Measurements from ENCODE around the gene ATXN7L3.
"Not testable (repeated sequence)": the region's sequence is repeated elsewhere in the genome, so short reads cannot be mapped to it uniquely, and the experiment has no call there.

The ATXN7L3 gene, protein sequence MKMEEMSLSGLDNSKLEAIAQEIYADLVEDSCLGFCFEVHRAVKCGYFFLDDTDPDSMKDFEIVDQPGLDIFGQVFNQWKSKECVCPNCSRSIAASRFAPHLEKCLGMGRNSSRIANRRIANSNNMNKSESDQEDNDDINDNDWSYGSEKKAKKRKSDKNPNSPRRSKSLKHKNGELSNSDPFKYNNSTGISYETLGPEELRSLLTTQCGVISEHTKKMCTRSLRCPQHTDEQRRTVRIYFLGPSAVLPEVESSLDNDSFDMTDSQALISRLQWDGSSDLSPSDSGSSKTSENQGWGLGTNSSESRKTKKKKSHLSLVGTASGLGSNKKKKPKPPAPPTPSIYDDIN

DNA sequence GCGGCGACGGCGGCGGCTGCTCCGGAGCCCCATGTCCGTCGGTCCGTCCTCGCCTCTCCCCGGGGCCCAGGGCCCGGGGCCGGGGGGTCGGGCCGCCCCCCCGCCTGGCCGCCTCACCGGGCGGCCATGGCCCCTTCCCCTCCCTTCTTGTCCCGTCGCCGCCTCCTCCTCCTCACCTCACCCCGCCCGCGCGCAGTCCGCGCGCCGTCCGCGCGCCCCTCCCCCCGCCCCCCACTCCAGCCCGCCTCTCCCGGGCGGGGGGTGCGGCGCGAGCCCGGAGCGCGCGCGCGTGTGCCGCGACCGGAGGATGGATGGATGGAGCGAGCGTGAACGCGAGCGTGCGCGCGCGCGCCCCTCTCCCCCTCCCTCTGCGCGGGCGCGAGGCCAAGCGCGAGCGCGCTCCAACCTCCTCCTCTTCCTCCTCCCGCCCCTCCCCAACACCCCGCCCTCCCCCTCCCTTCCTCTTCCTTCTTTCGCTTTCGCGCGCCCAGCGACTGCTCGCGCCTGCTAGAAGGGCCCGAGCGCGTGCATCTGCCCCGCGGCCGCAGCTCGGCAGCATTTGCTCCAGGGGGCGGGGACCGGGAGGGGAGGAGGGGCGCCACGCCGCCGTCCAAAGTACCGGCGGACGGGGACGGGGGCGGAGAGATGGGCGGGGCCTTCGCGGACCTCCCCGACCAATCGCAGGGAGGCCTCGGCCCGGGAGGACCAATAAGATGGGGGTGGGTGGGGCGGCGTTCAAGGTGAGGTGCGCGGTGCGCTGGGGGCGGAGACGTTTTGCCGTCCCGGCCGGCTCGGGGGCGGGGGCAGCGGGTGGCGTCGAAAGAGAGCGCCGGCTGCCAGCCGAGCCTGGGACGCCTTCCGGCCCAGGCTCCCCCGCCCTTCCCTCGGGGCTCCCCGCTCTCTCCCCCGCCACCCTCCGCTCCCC, at the start of gene ATXN7L3:
Gene ATXN7L3, minus strand, starts transcription at position 332 of the 925 bp plus-strand sequence. CDS start 1,814 bp downstream, outside the sequence.
- DNase-seq (ENCODE audit: low spot score), result peak; percentile 99

DNA sequence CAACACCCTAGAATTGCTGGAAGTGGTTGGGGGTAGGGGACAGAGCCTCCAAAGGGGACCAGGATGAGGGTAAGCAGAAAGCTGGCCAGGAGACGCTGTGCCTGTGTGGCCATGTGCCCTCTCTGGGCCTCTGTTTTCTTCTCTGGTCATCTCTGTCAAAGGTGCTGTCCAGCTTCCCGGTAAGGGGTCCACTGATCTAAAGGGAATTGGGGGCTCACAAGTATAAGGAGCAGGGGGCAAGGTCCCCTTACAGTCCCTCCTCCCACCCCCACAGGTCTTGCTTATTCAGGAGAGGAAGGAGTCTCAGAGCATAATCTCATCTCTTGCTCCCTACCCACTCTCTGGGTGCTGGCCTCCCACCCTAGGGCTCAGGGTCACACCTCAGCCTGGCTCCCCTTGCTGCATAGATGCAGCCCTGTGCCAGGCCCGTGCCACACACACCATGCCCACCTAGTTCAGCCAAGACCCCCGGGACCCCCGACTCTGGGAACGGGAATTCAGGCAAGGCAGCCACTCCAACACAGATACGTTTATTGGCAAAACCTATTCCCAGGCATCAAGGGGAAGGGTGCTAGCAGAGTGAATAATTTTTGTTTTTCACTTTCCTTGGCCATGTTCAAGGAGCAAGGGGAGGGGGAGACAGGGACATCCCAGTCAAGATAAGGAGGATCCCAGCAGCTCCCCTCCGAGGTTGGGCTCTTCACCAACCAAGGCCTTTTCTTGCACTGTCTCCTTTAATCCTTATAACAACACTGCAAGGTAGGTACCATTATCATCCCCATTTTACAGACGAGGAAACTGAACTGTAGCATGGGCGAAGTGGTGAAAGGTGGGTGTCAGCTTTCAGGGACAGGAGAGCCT, 48.4 kb upstream of the ATXN7L3 start:
- DNase-seq (ENCODE audit: low spot score), result no peak

DNA sequence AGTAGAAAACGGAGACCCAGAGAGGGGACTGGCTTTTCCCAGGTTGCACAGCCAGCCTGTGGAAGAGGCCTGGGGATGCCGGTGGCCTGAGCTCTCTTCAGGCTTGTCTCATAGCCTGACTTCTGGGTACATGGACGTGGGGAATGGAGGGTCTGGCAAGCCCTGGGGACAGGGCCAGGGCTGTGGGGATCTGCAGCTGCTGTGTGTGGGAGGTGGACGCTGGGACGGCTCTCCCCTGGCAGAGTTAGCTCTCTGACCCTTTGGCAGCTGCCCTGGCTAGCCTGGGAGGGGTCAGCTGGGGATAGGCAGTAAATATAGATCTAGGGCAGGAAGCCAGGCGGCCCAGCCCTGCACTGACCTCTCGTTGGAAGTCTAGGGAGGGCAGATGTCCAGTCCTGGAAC, 47.8 kb upstream of the ATXN7L3 start:
- DNase-seq (ENCODE audit: low spot score), result no peak

DNA sequence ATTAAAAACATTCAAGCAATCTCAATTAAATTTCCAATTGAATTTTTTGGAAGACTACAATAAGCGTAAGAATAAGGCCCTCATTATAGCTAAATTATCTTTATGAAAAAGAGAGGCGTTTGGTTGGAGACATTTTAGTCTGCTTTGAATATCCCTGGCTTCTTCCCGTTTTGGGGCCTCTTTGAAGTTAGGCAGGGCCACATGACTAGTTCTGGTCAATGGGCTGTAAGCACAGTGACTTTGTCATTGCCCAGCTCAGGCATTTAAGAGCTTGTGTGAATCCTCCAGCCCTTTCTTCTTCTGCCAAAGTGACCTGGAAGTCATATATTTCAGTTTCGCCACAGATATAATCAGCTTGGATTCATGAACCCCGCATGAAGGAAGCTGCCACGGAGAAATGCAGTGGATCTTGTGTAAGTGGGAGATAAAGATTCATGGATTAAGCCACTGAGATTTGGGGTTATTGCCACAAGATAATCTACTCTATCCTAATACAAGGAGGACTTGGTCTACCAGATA, 41.5 kb upstream of the ATXN7L3 start:
- DNase-seq (ENCODE audit: low spot score), result no peak

DNA sequence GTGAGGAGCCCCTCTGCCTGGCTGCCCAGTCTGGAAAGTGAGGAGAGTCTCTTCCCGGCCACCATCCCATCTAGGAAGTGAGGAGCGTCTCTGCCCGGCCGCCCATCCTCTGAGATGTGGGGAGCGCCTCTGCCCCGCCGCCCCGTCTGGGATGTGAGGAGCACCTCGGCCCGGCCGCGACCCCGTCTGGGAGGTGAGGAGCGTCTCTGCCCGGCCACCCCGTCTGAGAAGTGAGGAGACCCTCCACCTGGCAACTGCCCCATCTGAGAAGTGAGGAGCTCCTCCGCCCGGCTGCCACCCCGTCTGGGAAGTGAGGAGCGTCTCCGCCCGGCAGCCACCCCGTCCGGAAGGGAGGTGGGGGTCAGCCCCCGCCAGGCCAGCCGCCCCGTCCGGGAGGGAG, 38.2 kb upstream of the ATXN7L3 start:
- not testable (repeated sequence) for DNase-seq (ENCODE audit: low spot score)

DNA sequence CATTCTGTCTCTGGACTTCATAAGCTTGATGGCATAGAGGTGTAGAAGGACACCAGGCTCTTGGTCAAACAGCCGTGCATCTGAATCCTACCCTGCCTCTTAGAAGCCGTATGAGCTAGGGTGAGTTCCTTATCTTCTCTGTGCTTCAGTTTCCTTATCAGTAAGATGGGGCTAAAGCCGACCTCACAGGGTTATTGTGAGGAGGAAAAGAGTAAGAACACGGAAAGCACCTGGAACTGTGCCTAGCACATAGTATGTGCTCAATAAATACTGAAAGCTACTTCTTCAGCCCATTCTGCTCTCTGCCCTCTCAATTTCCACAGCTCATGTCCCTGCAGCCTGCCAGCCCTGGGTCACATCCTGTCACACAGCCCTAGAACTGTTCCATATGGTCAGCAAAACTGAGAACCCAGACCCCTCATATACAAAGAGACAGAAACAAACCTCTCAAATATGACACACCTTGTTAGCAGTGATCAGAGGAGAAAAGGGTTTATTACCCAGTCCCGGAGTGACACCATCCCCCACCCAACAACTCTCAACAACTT, 36.8 kb upstream of the ATXN7L3 start:
- no peak for DNase-seq (ENCODE audit: low spot score)

DNA sequence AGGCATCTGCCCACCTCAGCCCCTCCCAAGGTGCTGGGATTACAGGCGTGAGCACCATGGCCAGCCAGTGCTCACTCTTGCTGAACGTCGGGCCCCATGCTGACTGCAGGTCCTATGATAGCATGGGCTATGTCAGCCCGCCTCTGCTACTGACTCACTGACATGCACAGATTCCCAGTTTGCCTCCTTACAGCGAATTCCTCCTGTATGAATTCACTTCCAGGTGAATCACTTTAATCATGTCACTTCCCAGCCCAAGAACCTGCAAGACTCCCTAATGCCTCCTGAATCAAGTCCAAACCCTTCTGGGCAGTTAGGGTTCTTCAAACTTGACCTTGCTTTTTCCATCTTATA, 35.9 kb upstream of the ATXN7L3 start:
- DNase-seq (ENCODE audit: low spot score), result no peak

DNA sequence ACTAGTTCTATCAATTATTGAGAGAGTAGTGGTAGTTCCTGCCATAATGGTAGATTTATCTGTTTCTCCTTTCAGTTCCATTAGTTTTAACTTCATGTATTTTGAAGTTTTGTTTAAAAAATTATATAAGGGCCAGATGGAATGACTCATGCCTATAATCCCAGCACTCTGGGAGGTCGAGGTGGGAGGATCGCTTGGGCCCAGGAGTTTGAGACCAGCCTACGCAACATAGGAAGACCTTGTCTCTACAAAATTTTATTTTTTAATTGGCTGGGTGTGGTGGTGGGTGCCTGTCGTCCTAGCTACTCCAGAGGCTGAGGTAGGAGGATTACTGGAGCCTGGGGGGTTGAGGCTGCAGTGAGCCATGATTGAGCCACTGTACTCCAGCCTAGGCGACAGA, 33.9 kb upstream of the ATXN7L3 start:
- DNase-seq (ENCODE audit: low spot score), result no peak

DNA sequence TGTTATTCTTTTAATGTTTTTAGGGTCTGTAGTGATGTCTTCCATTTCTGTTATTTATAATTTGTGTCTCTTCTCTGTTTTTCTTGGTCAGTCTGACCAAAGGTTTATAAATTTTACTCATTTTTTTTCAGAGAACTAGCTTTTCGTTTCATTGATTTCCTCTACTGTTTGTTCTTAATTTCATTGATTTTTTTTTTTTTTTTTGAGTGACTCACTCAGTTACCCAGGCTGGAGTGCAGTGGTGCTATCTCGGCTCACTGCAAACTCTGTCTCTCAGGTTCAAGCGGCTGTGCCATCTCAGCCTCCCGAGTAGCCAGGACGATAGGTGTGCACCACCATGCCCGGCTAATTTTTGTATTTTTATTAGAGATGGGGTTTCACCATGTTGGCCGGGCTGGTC, 32.4 kb upstream of the ATXN7L3 start:
- DNase-seq (ENCODE audit: low spot score), result no peak

DNA sequence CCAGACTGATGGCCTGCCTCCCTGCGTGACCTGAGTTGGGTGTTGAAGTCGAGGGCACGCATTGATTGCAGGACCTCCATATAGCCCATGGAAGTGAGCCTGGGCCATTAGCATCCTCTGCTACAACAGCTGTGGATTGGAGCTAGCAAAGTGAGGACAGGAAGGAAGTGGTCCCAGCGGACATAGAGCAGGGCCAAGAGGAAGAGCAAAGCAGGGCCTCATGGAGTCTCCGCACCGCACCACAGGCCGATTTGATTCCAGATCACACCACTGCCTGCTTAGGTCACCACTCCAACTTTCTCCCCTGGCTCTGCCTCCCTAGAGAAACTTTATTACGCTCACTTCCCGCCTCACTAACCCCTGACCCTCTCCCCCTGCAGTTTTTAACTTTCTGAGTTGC, 30.5 kb upstream of the ATXN7L3 start:
- DNase-seq (ENCODE audit: low spot score), result no peak

DNA sequence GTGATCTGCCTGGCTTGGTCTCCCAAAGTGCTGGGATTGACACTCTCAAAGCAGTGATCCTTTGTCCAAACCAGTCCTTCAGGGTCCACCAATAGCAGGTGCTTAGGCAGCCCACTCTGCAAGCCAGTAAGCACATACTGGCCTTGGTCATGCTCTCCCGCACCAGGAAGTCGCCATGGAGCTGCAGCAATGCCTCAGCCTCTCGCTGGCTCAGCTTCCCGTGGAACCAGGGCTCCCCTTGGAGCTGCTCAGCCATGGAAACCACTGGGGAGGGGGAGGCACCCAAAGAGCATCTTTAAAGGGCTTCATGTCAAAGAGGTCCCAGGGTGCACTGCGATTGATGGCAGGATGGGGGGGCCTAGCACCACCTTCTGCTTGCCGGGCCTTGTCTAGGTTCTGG, 29.4 kb upstream of the ATXN7L3 start:
- no peak for DNase-seq (ENCODE audit: low spot score)

DNA sequence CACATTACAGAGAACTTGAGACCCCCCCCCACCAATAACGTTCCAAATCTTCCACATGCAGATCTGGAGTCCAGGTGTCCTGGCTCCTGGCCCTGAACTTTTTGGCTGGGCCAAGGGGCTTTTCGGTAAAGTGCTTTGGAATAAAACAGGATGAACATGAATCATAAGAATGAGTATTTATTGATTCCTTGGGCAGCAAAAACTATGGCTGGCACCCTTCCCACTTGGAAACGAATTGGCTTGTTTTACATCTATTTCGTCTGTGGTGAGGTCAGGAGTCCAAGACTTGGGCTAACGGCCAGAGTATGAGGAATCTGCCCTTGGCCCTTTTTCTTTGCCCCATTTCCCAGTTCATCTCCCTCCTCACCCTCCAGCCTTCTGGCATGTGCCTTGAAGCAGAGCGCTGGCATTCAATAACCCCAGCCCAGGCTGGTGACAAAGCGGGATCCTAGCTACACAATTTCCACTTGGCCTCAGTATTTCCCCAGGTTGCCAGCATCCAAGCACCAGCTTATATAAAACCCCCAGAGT, 23.9 kb upstream of the ATXN7L3 start:
- peak; percentile 49 for DNase-seq (ENCODE audit: low spot score)

DNA sequence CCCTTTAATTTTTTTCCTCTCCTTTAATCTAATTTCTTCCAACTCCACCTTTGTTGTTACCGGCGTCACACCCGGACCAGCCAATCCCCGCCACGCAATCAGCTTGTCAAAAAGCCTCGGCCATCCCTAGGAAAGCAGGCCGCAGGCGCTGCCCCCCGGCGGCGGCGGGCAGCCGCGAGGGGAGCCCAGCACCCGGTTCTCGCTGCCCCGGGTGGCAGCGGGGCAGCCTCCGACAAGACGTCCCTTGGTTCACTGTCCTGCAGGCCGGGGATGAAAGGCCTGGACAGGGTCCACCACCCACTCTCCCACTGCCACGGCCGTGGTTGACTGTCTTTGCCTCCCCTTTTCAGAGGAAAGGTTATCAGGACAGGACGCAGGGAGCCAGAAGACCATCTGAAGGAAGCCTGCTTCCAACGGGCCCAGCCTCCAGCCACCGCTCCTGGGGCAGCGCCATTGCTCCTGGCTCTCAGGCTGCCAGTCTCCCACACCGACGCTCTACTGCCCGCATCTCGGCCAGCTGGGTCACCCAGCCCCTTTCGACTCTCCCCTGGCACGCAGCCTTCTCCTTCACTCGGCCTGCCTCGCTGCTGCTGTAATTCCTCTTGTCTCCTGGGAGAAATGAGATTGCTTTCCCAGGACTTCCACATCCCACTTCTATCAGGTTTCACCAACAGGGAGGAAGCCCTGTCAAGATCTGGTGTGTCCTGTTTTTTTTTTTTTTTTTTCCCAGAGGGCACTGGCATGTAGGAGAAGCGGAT, 22.6 kb upstream of the ATXN7L3 start:
- peak; percentile 82 for DNase-seq (ENCODE audit: low spot score)

DNA sequence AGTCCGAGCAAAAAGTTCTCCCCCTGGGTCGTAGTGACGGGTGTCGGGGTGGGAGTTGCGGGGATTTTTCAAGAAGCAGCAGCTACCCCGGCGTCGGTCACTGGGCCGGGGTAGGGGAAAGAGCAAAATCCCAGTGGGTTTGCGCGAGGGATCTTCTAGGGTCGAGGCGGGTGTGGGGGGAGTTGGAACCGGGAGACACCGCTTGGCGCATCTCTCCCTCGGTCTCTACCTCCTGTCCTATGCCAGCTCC, 22.1 kb upstream of the ATXN7L3 start:
- no peak for DNase-seq (ENCODE audit: low spot score)

DNA sequence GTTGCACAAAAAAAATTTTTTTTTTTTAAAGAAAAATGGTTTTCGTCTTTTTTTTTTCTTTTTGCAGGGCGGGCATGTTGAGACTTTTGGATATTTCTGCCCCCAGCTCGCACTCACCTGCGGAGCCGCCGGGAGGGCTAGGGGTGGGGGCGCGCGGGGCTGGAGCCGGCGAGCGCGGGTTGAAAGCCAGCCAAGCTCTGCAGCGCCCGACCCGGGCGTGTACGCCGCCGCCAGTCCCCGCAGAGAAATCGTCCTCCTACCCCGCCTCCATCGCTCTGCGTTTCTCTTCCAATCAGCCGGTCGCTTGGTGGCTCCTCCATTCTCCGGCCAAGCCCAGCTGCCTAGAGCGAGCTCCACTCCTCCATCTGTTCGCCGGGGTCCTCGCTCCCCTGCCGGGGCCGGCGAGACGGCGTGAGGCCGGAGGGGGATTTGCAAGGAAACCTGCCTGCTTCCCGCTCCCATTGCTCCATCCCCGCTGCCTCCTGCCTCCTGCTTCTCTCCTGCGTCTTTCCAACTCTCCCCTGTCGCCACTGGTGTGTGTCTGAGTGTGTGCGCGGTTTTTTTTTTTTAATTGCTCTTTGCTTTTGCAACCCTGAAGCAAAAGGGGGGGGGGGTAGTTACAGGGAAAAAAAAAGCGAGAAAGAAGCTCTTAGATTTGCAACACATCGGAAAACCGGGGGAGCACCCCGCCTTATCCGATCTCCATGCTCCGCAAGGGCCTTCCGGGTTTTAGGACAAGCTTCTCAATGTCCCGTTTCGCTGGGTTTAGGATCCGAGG, 21.6 kb upstream of the ATXN7L3 start:
- peak; percentile 76 for DNase-seq (ENCODE audit: low spot score)

DNA sequence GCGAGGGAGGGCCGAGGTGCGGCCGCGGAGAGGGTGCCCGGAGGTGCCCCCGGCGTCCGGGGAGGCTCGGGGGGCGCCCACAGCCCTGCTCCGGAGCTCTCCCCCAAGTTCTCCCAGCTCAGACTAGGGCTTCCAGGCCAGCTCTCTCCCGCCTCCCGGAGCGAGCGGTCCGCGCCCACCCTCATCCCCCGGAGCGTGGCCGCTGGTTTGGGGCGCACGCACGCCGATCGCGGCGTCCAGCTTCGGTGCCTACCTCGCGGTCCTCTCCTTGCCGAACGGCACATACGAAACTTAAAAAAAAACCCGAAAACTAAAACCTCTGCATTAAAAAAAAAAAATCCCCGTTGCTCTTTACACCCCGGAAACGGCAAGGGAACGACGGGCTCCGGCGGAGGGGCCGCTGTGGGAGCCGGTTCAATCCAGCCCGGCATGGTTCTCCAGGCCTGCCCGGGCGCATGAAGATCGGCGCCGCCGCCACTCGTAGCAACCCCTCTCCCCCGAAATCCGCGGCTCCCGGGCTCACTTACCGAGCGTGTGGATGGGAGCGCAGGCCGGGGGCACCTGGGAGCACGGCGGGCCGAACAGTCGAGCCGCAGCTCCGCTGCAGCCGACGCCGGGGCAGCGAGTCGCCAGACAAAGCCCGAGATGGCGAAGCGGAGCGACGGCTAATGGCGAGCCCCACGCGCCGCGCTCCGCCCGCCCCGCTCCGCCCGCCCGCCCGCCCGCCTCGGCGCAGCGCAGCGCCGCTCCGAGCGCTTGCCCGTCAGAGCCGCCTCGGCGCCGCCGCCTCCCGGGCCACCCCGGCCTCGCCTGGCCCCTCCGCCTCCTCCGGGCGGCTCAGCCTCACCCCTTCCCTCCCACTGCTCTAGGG, 20.8 kb upstream of the ATXN7L3 start:
- DNase-seq (ENCODE audit: low spot score), result peak; percentile 51

DNA sequence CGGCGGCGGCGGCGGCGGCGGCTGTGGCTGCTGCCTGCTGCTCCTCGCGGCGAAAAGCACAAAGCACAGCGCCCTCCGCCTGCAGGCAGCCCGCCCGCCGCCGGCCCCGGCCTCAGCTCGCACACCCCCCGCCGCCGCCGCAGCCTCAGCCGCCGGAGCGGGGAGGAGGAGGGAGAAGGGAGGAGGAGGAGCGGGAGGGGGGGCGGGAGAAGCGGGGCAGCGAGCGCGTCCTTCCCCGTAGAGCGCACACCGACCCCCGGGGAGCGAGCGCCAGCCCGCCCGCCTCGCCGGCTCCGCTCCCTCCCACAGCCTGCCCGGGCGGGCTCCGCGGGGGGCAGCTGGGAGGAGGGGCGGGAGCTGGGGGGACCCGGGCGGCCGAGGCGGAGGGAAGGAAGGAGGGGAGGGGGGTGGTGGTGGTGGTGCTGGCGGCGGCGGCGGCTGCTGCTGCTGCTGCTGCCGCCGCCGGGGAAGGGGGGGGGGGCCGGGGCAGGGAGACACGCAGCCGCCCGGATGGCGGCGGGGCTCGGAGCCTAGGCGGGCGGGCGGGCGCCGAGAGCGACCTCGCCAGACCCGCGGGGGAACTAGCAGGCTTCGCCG, 20.0 kb upstream of the ATXN7L3 start, which contains the start of gene UBTF:
Gene UBTF, minus strand, starts transcription at position 60 of the 597 bp plus-strand sequence. CDS start 1,446 bp downstream, outside the sequence.
- DNase-seq (ENCODE audit: low spot score), result no peak

DNA sequence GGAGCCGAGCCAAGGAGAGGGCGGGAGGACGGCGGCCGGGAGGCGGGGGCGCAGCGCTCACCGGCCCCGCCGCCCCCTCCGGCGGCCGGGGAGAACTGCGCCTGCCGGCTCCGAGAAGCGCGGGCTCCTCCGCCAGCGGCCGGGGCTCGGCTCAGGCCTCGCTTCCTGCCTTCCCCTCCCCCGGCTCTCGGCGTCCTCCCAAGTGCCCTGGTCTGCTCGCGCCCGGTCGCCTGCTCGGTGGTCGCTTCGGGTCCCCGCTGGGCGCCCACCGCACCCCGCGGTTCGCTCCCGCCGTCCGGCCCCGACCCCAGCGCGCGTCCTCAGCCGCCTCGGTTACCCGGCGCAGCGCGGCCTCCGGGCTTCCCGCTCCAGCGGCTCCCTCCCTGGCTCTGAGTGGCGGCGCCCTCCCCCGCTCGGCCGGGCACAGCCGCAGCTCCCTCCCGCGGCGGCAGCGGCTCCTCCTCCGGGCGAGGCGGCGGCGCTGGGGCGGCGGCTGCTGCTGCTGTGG, 19.5 kb upstream of the ATXN7L3 start:
- peak; percentile 73 for DNase-seq (ENCODE audit: low spot score)

All from AG08395 (cell line).